Esophagus muscularis mucosa (tissue), 4 donors: ENCODE measurements around the gene ZNF787. TPM values are rescaled to one million over a fixed set of nuclear protein-coding genes. Genes with fewer than 3 reads are reported as not detected.

Experiments used
- DNase-seq: peaks from one replicate; pipeline ENCODE4 v3.0.0-alpha.2; 2017; ENCODE audit errors: extremely low spot score
- H3K27ac ChIP-seq, 4 donors: fragments of 200-600 bp; sonication (generic); replicated peaks in 1 of 4; 1 replicate in 3 of 4; 2 replicates in 1 of 4; pipeline ENCODE4 v1.5.1; 2016 to 2019; ENCODE audit warnings: mild to moderate bottlenecking in 1 of 4
- H3K27me3 ChIP-seq, 4 donors: fragments of 200-600 bp; sonication (generic); one replicate each; pipeline versions ENCODE4 v1.5.1 to v1.6.0; 2016 to 2019
- H3K36me3 ChIP-seq, 4 donors: fragments of 200-600 bp; sonication (generic); one replicate each; pipeline ENCODE4 v1.5.1; 2016 to 2019
- H3K4me1 ChIP-seq, 4 donors: fragments of 200-600 bp; sonication (generic); one replicate each; pipeline ENCODE4 v1.5.1; 2016 to 2019
- H3K4me3 ChIP-seq, 4 donors: fragments of 200-600 bp; sonication (generic); 1 replicate in 2 of 4; 2 replicates in 2 of 4; pipeline ENCODE4 v1.5.1; 2016 to 2019; ENCODE audit warnings: mild to moderate bottlenecking in 4 of 4, moderate library complexity in 1 of 4
- H3K9me3 ChIP-seq, 4 donors: fragments of 200-600 bp; sonication (generic); 1 replicate in 3 of 4; 2 replicates in 1 of 4; pipeline ENCODE4 v1.5.1; 2016 to 2019
- EP300 ChIP-seq: sonication (generic); formaldehyde crosslinking; IDR thresholded peaks from one replicate; pipeline ENCODE4 v1.6.1; 2017; ENCODE audit warnings: antibody characterized with exemption
- POLR2A ChIP-seq: fragments of 450-650 bp; IDR thresholded peaks from one replicate; pipeline ENCODE4 v1.6.1; 2017; ENCODE audit warnings: antibody characterized with exemption, moderate library complexity, mild to moderate bottlenecking, low read depth
- POLR2AphosphoS5 ChIP-seq, 2 donors: sonication (generic); formaldehyde crosslinking; IDR thresholded peaks; one replicate each; pipeline ENCODE4 v1.6.1; 2017; ENCODE audit warnings: antibody characterized with exemption in 2 of 2
- WGBS: methylation state at CpG from one replicate; pipeline ENCODE4 v1.1.5; 2018; 5-methylcytosine and 5-hydroxymethylcytosine counted together
- intact Hi-C: fragments of 100-400 bp; cut with DNase I; formaldehyde crosslinking; loops from one replicate; pipeline ENCODE4 v1.15.1; 2023
- small RNA-seq, 3 donors: library from RNA; depleted of rRNA; stranded (forward); fragments of <200 nt; gene quantifications; one replicate each; pipeline ENCODE3, GENCODE V24; 2016
- total RNA-seq, 4 donors: library from RNA; depleted of rRNA; stranded (reverse); fragments of >200 nt; gene quantifications; one replicate each; pipeline versions ENCODE4 v1.1.0 to v1.2.1, GENCODE V29; 2016
- TF ChIP-seq, protein P1 (sequence below), 3 experiments: fragments of 200-600 bp in 2 of 3; fragments of 450-650 bp in 1 of 3; sonication (generic) in 2 of 3; IDR thresholded peaks; one replicate each; pipeline ENCODE4 v1.5.1; 2017 to 2019; ENCODE audit warnings: antibody characterized with exemption in 3 of 3, mild to moderate bottlenecking in 2 of 3, moderate library complexity in 1 of 3

The ZNF787 gene
- total RNA-seq, 4 donors from 2014 or later: 15.0 to 34.2 (median 28.4) TPM

DNA sequence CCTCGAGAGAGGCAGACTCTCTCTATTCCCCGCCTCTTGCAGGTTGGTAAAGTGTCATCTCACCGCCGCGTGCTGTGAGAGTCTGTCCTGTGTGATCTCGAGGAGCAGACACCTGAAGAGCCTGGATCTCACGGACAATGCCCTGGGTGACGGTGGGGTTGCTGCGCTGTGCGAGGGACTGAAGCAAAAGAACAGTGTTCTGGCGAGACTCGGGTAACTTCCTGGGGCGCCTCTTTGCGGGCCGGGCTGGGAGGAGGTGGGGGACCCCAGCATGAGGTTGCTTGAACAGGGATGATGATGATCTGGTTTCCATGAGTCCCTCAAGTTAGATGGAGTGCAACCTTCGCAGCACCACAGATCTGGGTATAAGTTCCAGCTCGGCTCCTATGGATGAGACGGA lies 67.5 kb downstream of the ZNF787 start:
- peaks cover 0 to 32% (median 0%) of the 10 kb centered on the region in 4 donors for H3K27me3 ChIP-seq
- H3K9me3 ChIP-seq: peaks cover 0 to under 1% (median 0%) of the 10 kb centered on the region in 4 donors
- no peak for DNase-seq
- 88% methylated on average over 18 of the region's 18 CpGs for WGBS
- no peaks in the 10 kb centered on the region for H3K4me1 ChIP-seq
- TF ChIP-seq POLR2A: no peak
- no peak for TF ChIP-seq POLR2AphosphoS5 (IDR thresholded peaks at IDR 0.05)
- no peak for TF ChIP-seq EP300
- TF ChIP-seq, protein P1, sequence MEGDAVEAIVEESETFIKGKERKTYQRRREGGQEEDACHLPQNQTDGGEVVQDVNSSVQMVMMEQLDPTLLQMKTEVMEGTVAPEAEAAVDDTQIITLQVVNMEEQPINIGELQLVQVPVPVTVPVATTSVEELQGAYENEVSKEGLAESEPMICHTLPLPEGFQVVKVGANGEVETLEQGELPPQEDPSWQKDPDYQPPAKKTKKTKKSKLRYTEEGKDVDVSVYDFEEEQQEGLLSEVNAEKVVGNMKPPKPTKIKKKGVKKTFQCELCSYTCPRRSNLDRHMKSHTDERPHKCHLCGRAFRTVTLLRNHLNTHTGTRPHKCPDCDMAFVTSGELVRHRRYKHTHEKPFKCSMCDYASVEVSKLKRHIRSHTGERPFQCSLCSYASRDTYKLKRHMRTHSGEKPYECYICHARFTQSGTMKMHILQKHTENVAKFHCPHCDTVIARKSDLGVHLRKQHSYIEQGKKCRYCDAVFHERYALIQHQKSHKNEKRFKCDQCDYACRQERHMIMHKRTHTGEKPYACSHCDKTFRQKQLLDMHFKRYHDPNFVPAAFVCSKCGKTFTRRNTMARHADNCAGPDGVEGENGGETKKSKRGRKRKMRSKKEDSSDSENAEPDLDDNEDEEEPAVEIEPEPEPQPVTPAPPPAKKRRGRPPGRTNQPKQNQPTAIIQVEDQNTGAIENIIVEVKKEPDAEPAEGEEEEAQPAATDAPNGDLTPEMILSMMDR (IDR thresholded peaks at IDR 0.05): no peak
- intact Hi-C loops: no loop called here
- H3K36me3 ChIP-seq: no peaks in the 10 kb centered on the region
- H3K4me3 ChIP-seq: no peak overlapping the region
- no peak overlapping the region for H3K27ac ChIP-seq

Small RNA genes lying within 50 kb of the gene (small RNA-seq; reads per million reads assigned to genes)
- gene AC024580.2 (0 reads per million in 3 donors), gene RF00019 (0 reads per million in 3 donors)

Other genes with a start within 250 kb of the ZNF787 start
- gene NLRP13, start 189.0 kb downstream of the ZNF787 start, total RNA-seq: not detected
- not detected for gene NLRP8, start 173.5 kb downstream of the ZNF787 start, total RNA-seq
- gene NLRP5, start 134.5 kb downstream of the ZNF787 start, total RNA-seq: not detected
- gene ZNF444, start 20.0 kb upstream of the ZNF787 start, total RNA-seq: 10 to 100 TPM; 32.0 to 78.2 (median 52.1) TPM
- gene GALP, start 54.7 kb upstream of the ZNF787 start, total RNA-seq: not detected
- 1 to 10 TPM in 1 of 4 donors, not detected in 3; 1.2 TPM for gene ZSCAN5B, start 76.5 kb upstream of the ZNF787 start, total RNA-seq
- not detected for gene ZSCAN5C, start 81.0 kb upstream of the ZNF787 start, total RNA-seq
- 1 to 10 TPM in 1 of 4 donors, not detected in 3; 2.9 TPM for gene EDDM13, start 151.5 kb upstream of the ZNF787 start, total RNA-seq
- 1 to 10 TPM; 3.7 to 9.9 (median 6.7) TPM for gene ZSCAN5A, start 193.5 kb upstream of the ZNF787 start, total RNA-seq